ENCODE results near the gene DLG2.

GRCh38 chr11:85464283-85464682, 162.9 kb downstream of the DLG2 start:
- TF ChIP-seq CTCF (IDR thresholded peaks at IDR 0.05; ENCODE audit: low read depth, low read length, poor library complexity, severe bottlenecking) (no peak), EZH2phosphoT487 (IDR thresholded peaks at IDR 0.05; ENCODE audit: borderline replicate concordance, low read length) (no peak)

Data from DOHH2 (cell line).